Measurements from ENCODE around the gene ANO4.

- TF ChIP-seq CTCF (IDR thresholded peaks at IDR 0.05; ENCODE audit: borderline replicate concordance, extremely low read depth, low read length, poor library complexity, severe bottlenecking) (no peak), EZH2 (IDR thresholded peaks at IDR 0.05; ENCODE audit: borderline replicate concordance, low read depth, low read length, severe bottlenecking) (no peak)
These were observed 177.5 kb downstream of the ANO4 start for GRCh38 chr12:100972121-100972520.
